H9 (cell line): ENCODE data around the gene ACTA1. TPM values are rescaled to one million over a fixed set of nuclear protein-coding genes. Genes with fewer than 3 reads are reported as not detected.

ENCODE experiments used
- DNase-seq: peaks from one replicate; pipeline ENCODE4 v3.0.0-alpha.2; 2017
- H2AFZ ChIP-seq: one replicate; pipeline ENCODE4 v1.6.1; 2013; ENCODE audit warnings: mild to moderate bottlenecking, low read length, control low read depth, moderate library complexity
- H2AK5ac ChIP-seq: 2 replicates; pipeline ENCODE4 v1.6.1; 2013; ENCODE audit warnings: low read length, control low read depth, mixed read lengths; ENCODE audit not compliant: insufficient read length
- H2BK120ac ChIP-seq: one replicate; pipeline ENCODE4 v1.6.1; 2013; ENCODE audit warnings: low read depth, mild to moderate bottlenecking, low read length, control low read depth, inconsistent platforms; ENCODE audit not compliant: poor library complexity, severe bottlenecking
- H2BK12ac ChIP-seq: 2 replicates; pipeline ENCODE4 v1.6.1; 2013; ENCODE audit warnings: low read length, control low read depth, mixed read lengths, low read depth; ENCODE audit not compliant: insufficient read length
- H2BK15ac ChIP-seq: 2 replicates; pipeline ENCODE4 v1.6.1; 2013; ENCODE audit warnings: low read depth, low read length, control low read depth
- H2BK20ac ChIP-seq: one replicate; pipeline ENCODE4 v1.6.1; 2013; ENCODE audit warnings: low read depth, mild to moderate bottlenecking, low read length, control low read depth, inconsistent platforms; ENCODE audit not compliant: poor library complexity, severe bottlenecking
- H2BK5ac ChIP-seq: 2 replicates; pipeline ENCODE4 v1.6.1; 2013; ENCODE audit warnings: low read length, control low read depth, mixed read lengths; ENCODE audit not compliant: insufficient read length
- H3K14ac ChIP-seq: 2 replicates; pipeline ENCODE4 v1.6.1; 2013; ENCODE audit warnings: low read length, control low read depth; ENCODE audit not compliant: insufficient read depth
- H3K18ac ChIP-seq: 2 replicates; pipeline ENCODE4 v1.6.1; 2013; ENCODE audit warnings: low read depth, mild to moderate bottlenecking, mixed read lengths, low read length, control low read depth; ENCODE audit not compliant: insufficient read length
- H3K23ac ChIP-seq: 2 replicates; pipeline ENCODE4 v1.6.1; 2013; ENCODE audit warnings: low read length, control low read depth, mixed read lengths, low read depth; ENCODE audit not compliant: insufficient read length
- H3K23me2 ChIP-seq: 2 replicates; pipeline ENCODE4 v1.6.1; 2013; ENCODE audit warnings: low read depth, mild to moderate bottlenecking, mixed read lengths, low read length, control low read depth; ENCODE audit not compliant: insufficient read length, poor library complexity, severe bottlenecking
- H3K27ac ChIP-seq: 2 replicates; pipeline ENCODE4 v1.5.1; 2013; ENCODE audit warnings: low read length, control low read depth, mixed read lengths, low read depth; ENCODE audit not compliant: insufficient read length
- H3K27me3 ChIP-seq: 2 replicates; pipeline ENCODE4 v1.6.1; 2013; ENCODE audit warnings: low read length, control low read depth, inconsistent platforms; ENCODE audit not compliant: insufficient read depth
- H3K4ac ChIP-seq: 2 replicates; pipeline ENCODE4 v1.6.1; 2013; ENCODE audit warnings: low read depth, mild to moderate bottlenecking, control low read depth, inconsistent platforms, low read length, moderate library complexity
- H3K4me1 ChIP-seq: 2 replicates; pipeline ENCODE4 v1.6.1; 2013; ENCODE audit warnings: low read length, control low read depth, inconsistent platforms; ENCODE audit not compliant: insufficient read depth
- H3K4me2 ChIP-seq: 2 replicates; pipeline ENCODE4 v1.6.1; 2013; ENCODE audit warnings: low read length, control low read depth, mixed read lengths; ENCODE audit not compliant: insufficient read length, insufficient read depth
- H3K56ac ChIP-seq: 2 replicates; pipeline ENCODE4 v1.6.1; 2013; ENCODE audit warnings: low read depth, mild to moderate bottlenecking, mixed read lengths, low read length, control low read depth; ENCODE audit not compliant: insufficient read length
- H3K79me1 ChIP-seq: 2 replicates; pipeline ENCODE4 v1.6.1; 2013; ENCODE audit warnings: low read depth, mild to moderate bottlenecking, moderate library complexity, low read length, control low read depth, inconsistent platforms; ENCODE audit not compliant: insufficient read depth, poor library complexity, severe bottlenecking
- H3K79me2 ChIP-seq: 2 replicates; pipeline ENCODE4 v1.6.1; 2013; ENCODE audit warnings: low read length, control low read depth, inconsistent platforms; ENCODE audit not compliant: insufficient read depth
- H3K9ac ChIP-seq: 2 replicates; pipeline ENCODE4 v1.6.1; 2013; ENCODE audit warnings: low read length, control low read depth, mixed read lengths; ENCODE audit not compliant: insufficient read length; ENCODE audit errors: extremely low read depth
- H3K9me3 ChIP-seq: one replicate; pipeline ENCODE4 v1.6.1; 2013; ENCODE audit warnings: low read depth, low read length, inconsistent platforms; ENCODE audit not compliant: control insufficient read depth
- H3T11ph ChIP-seq: one replicate; pipeline ENCODE4 v1.6.1; 2013; ENCODE audit warnings: mild to moderate bottlenecking, low read length, control low read depth, inconsistent platforms
- H4K20me1 ChIP-seq: one replicate; pipeline ENCODE4 v1.6.1; 2013; ENCODE audit not compliant: control insufficient read depth, insufficient read length, insufficient read depth
- H4K5ac ChIP-seq: 2 replicates; pipeline ENCODE4 v1.6.1; 2013; ENCODE audit warnings: low read depth, mild to moderate bottlenecking, mixed read lengths, low read length, control low read depth; ENCODE audit not compliant: insufficient read length
- H4K8ac ChIP-seq: replicated peaks from 2 replicates; pipeline ENCODE4 v1.6.1; 2013; ENCODE audit warnings: low read length, control low read depth, mixed read lengths, low read depth; ENCODE audit not compliant: insufficient read length
- H4K91ac ChIP-seq: 2 replicates; pipeline ENCODE4 v1.6.1; 2013; ENCODE audit warnings: low read depth, mild to moderate bottlenecking, moderate library complexity, mixed read lengths, low read length, control low read depth; ENCODE audit not compliant: insufficient read length
- H3K27ac Mint-ChIP-seq, 3 experiments: 2 replicates in 2 of 3; 3 replicates in 1 of 3; pipeline ENCODE4 v1.8.0; 2020 to 2021; ENCODE audit warnings: mixed read lengths in 3 of 3, mild to moderate bottlenecking in 1 of 3, moderate library complexity in 1 of 3
- H3K27me3 Mint-ChIP-seq: 2 replicates; pipeline ENCODE4 v1.8.0; 2021; ENCODE audit warnings: low read depth, mild to moderate bottlenecking, moderate library complexity, mixed read lengths
- H3K36me3 Mint-ChIP-seq, 3 experiments: 2 replicates in 2 of 3; 3 replicates in 1 of 3; pipeline ENCODE4 v1.8.0; 2020 to 2021; ENCODE audit warnings: low read depth in 3 of 3, mixed read lengths in 3 of 3; ENCODE audit not compliant: insufficient read depth in 1 of 3
- H3K4me1 Mint-ChIP-seq, 2 experiments: 2 replicates each; pipeline ENCODE4 v1.8.0; 2020; ENCODE audit warnings: mixed read lengths in 2 of 2
- H3K4me3 Mint-ChIP-seq, 2 experiments: 2 replicates in 1 of 2; 3 replicates in 1 of 2; pipeline ENCODE4 v1.8.0; 2020 to 2021; ENCODE audit warnings: mild to moderate bottlenecking in 2 of 2, mixed read lengths in 2 of 2, moderate library complexity in 1 of 2
- H3K9me3 Mint-ChIP-seq, 2 experiments: 2 replicates in 1 of 2; 3 replicates in 1 of 2; pipeline ENCODE4 v1.8.0; 2020; ENCODE audit warnings: mild to moderate bottlenecking in 2 of 2, mixed read lengths in 2 of 2, moderate library complexity in 1 of 2
- CTCF ChIP-seq: fragments of 200-600 bp; sonication (generic); conservative IDR thresholded peaks from 3 replicates; pipeline ENCODE4 v1.8.0; 2021; ENCODE audit warnings: antibody characterized with exemption, mild to moderate bottlenecking
- WGBS: extraction: QIAGEN DNeasy Blood & Tissue Kit; methylation state at CpG from one replicate; pipeline ENCODE4 v1.1.7; 2013; ENCODE audit warnings: missing lambda C conversion rate, low lambda C conversion rate, mixed read lengths; ENCODE audit not compliant: insufficient read length; ENCODE audit errors: extremely low coverage; 5-methylcytosine and 5-hydroxymethylcytosine counted together
- total RNA-seq: library from RNA; stranded (reverse); gene quantifications from 2 replicates; pipeline ENCODE4 v1.2.1, GENCODE V29; 2021

ACTA1 gene
- total RNA-seq, 1 experiment from 2014 or later = 48.5 TPM

- Histone ChIP-seq H2AFZ (no peak overlapping the region), H3K9ac (no peak overlapping the region), H2BK120ac (no peak overlapping the region), H3K23ac (no peak overlapping the region), H4K20me1 (no peaks in the 10 kb centered on the region), H3K9me3 (no peaks in the 10 kb centered on the region), H3K27ac (no peak overlapping the region), H3K23me2 (peaks cover 14% of the 10 kb centered on the region), H3K4ac (no peak overlapping the region), H3K14ac (no peak overlapping the region), H4K5ac (no peak overlapping the region), H2BK5ac (no peak overlapping the region), H4K8ac (no peak overlapping the region), H3K4me1 (peaks cover 16% of the 10 kb centered on the region; the same call in 1 of the 2 replicates), H2BK20ac (no peak overlapping the region), H3K27me3 (peaks cover 7% of the 10 kb centered on the region; the same call in 1 of the 2 replicates), H4K91ac (no peak overlapping the region), H2AK5ac (no peak overlapping the region), H3K18ac (no peak overlapping the region), H3K4me2 (no peak overlapping the region), H3K79me2 (no peaks in the 10 kb centered on the region), H3K79me1 (no peaks in the 10 kb centered on the region), H2BK12ac (no peak overlapping the region), H2BK15ac (no peak overlapping the region), H3K56ac (no peak overlapping the region), H3T11ph (no peak overlapping the region)
- peaks cover 81% of the 10 kb centered on the region for H3K27me3 Mint-ChIP-seq
- H3K4me1 Mint-ChIP-seq = peaks cover 30 to 54% of the 10 kb centered on the region in 2 experiments
- peaks cover 0 to 1% (median 0%) of the 10 kb centered on the region in 3 experiments; a peak in 3 of 7 replicates for H3K36me3 Mint-ChIP-seq
- peak; percentile 71 for DNase-seq
- no peak for TF ChIP-seq CTCF
- H3K9me3 Mint-ChIP-seq = peaks cover 0 to 1% of the 10 kb centered on the region in 2 experiments; a peak in 2 of 5 replicates
- H3K27ac Mint-ChIP-seq = no peak overlapping the region
- peak overlapping the region in 1 of 2 experiments; percentile 86; a peak in 1 of 5 replicates for H3K4me3 Mint-ChIP-seq
- WGBS = no CpG with 5 or more reads among the region's 8 CpGs
Observed at GRCh38 chr1:229408458-229409037, 25.3 kb downstream of the ACTA1 start.
